Adipocyte (in vitro differentiated cells): ENCODE data around the gene SNCB.

Experiments
- DNase-seq: peaks from one replicate; pipeline ENCODE4 v3.0.0-alpha.2; 2015; ENCODE audit warnings: low read depth
- H3K27me3 ChIP-seq: replicated peaks from 2 replicates; pipeline ENCODE4 v1.7.0; 2013; ENCODE audit warnings: mild to moderate bottlenecking, low read length, moderate library complexity; ENCODE audit not compliant: control insufficient read depth, insufficient read depth
- H3K36me3 ChIP-seq: 2 replicates; pipeline ENCODE4 v1.7.0; 2013; ENCODE audit warnings: low read length, mild to moderate bottlenecking, moderate library complexity; ENCODE audit not compliant: control insufficient read depth, insufficient read depth, severe bottlenecking
- H3K4me1 ChIP-seq: 2 replicates; pipeline ENCODE4 v1.7.0; 2013; ENCODE audit warnings: mild to moderate bottlenecking, low read length, moderate library complexity; ENCODE audit not compliant: control insufficient read depth, insufficient read depth
- H3K4me3 ChIP-seq: 2 replicates; pipeline ENCODE4 v1.7.0; 2013; ENCODE audit warnings: mild to moderate bottlenecking, low read length, moderate library complexity
- H3K9ac ChIP-seq: 2 replicates; pipeline ENCODE4 v1.7.0; 2013; ENCODE audit warnings: mild to moderate bottlenecking, low read length, moderate library complexity
- H3K9me3 ChIP-seq: 2 replicates; pipeline ENCODE4 v1.7.0; 2013; ENCODE audit warnings: mild to moderate bottlenecking, low read length, moderate library complexity; ENCODE audit not compliant: control insufficient read depth

SNCB gene

DNA sequence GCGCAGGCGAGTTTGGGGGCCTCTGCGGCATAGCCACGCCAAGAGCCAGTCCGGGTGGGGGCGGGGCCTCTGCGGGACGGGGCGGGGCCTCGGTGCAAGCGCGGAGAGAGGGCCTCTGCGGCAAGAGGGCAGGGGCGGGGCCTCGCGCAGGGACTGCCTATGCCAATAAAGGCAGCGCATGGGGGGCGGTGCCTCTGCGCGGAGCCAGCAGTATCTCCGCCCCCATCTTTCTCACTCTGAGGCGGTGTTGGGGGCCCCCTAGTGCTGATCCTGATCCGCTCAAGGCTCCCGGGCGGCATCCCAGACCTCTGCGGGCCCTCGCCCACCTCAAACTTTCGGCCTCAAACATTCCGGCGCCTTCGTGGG lies 11.1 kb downstream of the SNCB start:
- H3K4me3 ChIP-seq = no peak overlapping the region
- no peak overlapping the region for H3K9ac ChIP-seq
- no peaks in the 10 kb centered on the region for H3K36me3 ChIP-seq
- H3K9me3 ChIP-seq = no peaks in the 10 kb centered on the region
- peaks cover 33% of the 10 kb centered on the region for H3K27me3 ChIP-seq
- DNase-seq = peak; percentile 78
- peaks cover 11% of the 10 kb centered on the region for H3K4me1 ChIP-seq

DNA sequence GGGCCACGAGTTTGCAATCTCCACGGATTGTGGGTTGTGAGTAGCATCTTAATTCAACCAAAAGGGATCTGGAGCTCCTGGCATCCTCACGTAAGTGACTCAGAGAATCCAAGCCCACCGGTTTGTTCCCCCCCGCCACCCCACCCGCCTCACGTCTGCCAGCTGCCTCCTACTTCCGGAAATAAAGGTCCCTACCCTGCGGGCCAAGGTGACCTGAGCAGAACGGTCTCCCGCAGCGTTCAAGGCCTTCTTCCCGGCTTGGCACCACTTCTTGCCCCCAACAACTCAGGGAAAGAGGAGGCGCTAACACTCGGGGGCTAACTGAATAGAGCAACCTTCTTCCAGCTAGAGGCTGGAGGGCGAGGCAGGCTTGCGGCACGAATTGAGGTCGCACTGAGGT lies 11.6 kb downstream of the SNCB start:
- Histone ChIP-seq H3K36me3 (no peaks in the 10 kb centered on the region), H3K4me1 (peaks cover 15% of the 10 kb centered on the region), H3K27me3 (peaks cover 30% of the 10 kb centered on the region), H3K9ac (no peak overlapping the region), H3K9me3 (no peaks in the 10 kb centered on the region), H3K4me3 (no peak overlapping the region)
- DNase-seq = no peak

DNA sequence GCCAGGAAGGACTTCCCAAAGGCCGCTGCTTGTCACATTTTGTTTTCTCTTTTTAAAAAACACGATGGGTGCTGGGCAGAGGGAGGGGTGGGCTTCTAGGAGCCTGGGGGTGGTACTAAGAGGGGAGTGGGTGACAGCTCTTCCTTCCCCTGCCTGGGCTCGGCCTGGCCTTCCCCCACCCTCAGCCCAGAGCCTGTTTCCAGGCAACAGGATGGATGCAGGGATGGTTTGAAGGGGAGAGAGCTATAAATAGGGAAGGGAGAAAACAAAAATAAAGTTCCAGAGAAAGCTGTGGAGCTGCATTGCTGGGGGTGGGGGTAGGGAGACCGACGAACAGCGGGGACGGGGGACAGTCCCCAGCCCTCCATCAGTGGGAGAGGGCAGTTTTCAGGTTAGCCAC lies 13.8 kb downstream of the SNCB start:
- H3K27me3 ChIP-seq = peaks cover 28% of the 10 kb centered on the region
- DNase-seq = no peak
- H3K9me3 ChIP-seq = no peaks in the 10 kb centered on the region
- no peaks in the 10 kb centered on the region for H3K36me3 ChIP-seq
- no peak overlapping the region for H3K4me3 ChIP-seq
- H3K9ac ChIP-seq = no peak overlapping the region
- peaks cover 20% of the 10 kb centered on the region for H3K4me1 ChIP-seq

DNA sequence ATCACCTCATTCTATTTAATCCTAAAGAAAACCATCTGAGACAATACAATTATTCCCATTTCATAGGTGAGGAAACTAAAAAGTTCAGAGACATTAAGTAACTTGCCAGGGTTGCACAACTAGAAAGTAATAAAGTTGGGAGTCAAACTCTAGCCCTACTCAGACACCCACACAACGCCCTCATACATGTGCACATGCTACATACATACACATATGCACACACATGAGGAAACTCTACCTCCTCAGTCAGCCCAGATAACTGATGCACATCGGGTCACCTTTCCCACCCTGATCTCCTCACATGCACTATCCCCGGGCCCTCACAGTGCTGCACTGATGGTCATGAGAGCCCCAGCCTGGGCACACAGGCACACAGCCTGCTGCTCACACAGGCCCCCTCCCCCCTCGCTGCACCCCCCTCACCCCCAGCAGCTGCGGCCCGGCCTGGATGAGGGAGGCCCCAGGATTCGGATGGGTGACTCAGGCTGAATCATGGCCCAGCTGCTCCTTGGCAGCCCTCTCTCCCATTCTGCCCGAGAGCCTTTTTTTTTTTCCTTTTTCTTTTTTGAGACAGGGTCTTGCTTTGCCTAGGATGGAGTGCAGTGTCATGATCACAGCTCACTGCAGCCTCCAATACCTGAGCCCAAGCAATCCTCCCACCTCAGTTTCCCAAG lies 15.4 kb downstream of the SNCB start:
- H3K27me3 ChIP-seq = peaks cover 19% of the 10 kb centered on the region

DNA sequence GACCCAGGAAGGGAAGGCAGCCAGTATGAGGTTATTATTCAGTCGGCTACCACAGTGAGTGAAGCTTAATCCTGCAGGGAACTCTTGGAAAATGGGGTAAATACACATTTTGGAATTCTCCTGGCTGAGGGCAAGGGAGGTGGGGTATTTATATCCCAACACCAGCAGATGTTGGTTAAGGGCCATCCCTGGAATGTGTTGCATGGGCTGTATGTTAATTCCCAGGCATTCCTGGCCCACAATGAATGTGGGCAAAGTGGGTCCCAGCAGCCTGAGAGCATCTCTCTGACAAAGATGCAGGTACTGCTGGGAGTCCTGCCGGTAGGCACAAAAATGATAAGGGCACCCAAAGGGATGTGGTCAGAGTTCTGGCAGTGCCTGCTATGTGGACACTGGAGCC lies 17.5 kb downstream of the SNCB start:
- peaks cover 2% of the 10 kb centered on the region for H3K27me3 ChIP-seq
- no peak overlapping the region for H3K4me3 ChIP-seq
- H3K9me3 ChIP-seq = no peaks in the 10 kb centered on the region
- no peak for DNase-seq
- H3K9ac ChIP-seq = no peak overlapping the region
- H3K36me3 ChIP-seq = no peaks in the 10 kb centered on the region
- H3K4me1 ChIP-seq = peaks cover 21% of the 10 kb centered on the region

More for the DNA sequence above, 15.4 kb downstream of the SNCB start:
- no peak overlapping the region for H3K4me3 ChIP-seq
- H3K36me3 ChIP-seq = no peaks in the 10 kb centered on the region
- no peak overlapping the region for H3K9ac ChIP-seq
- H3K4me1 ChIP-seq = peaks cover 21% of the 10 kb centered on the region
- peak; percentile 70 for DNase-seq
- no peaks in the 10 kb centered on the region for H3K9me3 ChIP-seq

DNA sequence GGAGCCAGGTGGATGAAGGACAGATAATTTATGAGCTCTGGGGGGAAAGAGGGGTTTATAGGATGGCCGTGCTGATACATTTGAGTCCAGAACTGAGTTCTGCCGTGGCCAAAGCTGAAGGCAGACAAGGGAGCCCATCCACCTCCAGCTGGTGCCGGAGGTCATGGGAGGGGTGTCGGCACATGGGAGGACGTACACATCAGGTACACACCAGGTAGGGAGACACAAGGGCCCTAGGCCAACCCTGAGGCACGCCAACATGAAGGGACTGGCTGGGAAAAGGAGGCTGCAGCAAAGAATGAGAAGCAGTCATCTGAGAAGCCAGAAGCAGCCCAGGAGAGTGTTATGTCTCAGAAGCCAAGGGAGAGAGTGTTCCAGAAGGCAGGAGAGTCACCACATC lies 18.3 kb downstream of the SNCB start:
- no peaks in the 10 kb centered on the region for H3K9me3 ChIP-seq
- H3K36me3 ChIP-seq = no peaks in the 10 kb centered on the region
- peaks cover 21% of the 10 kb centered on the region for H3K4me1 ChIP-seq
- H3K9ac ChIP-seq = no peak overlapping the region
- no peak overlapping the region for H3K4me3 ChIP-seq
- DNase-seq = no peak
- no peaks in the 10 kb centered on the region for H3K27me3 ChIP-seq

DNA sequence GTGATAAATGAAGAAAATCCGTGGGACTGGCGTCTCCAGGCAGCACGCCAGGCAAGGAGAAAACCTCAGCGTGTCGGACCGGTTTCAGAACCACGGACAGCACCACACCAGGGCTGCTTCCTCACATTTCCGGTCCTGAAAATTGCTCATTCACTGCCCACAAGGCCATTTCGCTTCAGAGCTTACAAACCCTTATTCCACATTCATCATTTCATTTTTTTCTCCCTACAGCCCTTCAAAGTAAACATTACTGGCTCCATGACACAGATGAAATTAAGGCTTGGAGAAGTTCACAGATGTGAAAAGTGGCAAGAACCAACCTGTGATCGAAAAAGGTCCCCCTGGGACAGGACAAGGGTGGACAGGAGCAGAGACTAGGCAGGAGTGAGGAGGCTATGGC lies 18.9 kb downstream of the SNCB start:
- Histone ChIP-seq H3K36me3 (no peaks in the 10 kb centered on the region), H3K9ac (no peak overlapping the region), H3K4me1 (peaks cover 21% of the 10 kb centered on the region), H3K27me3 (no peaks in the 10 kb centered on the region), H3K4me3 (no peak overlapping the region), H3K9me3 (no peaks in the 10 kb centered on the region)
- DNase-seq = peak; percentile 91

DNA sequence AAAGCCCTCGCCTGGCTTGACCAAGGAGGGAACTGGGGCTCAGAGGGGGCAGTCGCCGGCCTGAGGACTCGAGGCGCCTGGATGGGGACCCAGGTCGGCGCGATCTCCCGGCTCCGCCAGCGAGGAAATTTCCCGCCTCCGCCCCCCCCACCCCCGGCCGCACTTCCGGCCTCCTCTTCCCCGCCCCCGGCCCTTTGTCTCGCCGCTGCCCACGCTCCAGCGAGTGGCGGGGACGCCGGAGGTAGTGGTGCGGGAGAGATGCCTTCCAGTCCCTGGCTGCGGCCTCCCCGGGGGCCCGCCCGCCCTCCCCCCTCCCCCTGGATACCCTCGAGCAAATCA lies 19.9 kb downstream of the SNCB start:
- no peaks in the 10 kb centered on the region for H3K36me3 ChIP-seq
- no peaks in the 10 kb centered on the region for H3K27me3 ChIP-seq
- no peak overlapping the region for H3K9ac ChIP-seq
- peak; percentile 15 for DNase-seq
- H3K9me3 ChIP-seq = no peaks in the 10 kb centered on the region
- peak overlapping the region; percentile 78 for H3K4me3 ChIP-seq
- peaks cover 19% of the 10 kb centered on the region for H3K4me1 ChIP-seq

DNA sequence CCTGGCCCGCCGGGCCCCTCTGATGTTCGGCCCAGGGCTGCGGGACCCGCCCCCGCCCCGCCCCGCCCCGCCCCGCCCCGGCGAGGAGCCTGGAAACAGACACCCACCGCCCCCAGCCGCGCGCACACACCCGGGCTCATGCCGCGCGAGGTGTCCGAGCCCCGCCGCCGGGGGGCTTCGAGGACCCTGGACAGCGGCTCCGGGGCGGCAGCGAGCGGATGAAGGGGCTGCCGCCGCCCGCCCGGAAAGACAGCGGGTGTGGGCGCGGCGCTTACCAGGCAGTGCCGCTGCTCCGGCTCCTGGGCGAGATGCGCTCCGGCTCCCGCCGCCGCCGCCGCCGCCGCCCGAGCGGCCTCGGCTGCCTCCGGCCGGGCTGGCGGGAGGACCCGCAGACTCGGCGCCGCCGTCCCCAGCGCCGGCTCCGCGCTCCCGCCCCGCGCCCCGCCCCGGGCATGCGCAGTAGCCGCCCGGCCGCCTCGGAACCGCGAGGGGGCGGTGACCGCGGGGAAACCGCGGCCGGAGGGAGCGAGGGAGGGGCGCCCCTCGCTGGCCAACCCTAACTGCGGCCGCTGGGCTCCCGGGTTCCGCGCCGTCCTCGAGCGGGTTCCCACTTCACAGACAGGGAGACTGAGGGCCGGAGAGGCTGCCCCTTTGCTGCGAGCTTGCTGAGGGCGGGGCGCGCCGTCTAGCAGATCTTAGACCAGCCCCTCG lies 20.5 kb downstream of the SNCB start, which contains the start of gene GPRIN1:
GPRIN1 (minus strand) TSS at position 433 of the 711 bp plus-strand sequence. CDS start 10,322 bp downstream, outside the sequence.
- H3K4me1 ChIP-seq = peaks cover 16% of the 10 kb centered on the region
- H3K36me3 ChIP-seq = no peaks in the 10 kb centered on the region
- peak; percentile 86 for DNase-seq
- no peaks in the 10 kb centered on the region for H3K9me3 ChIP-seq
- no peak within 1 kb of the TSS for H3K9ac ChIP-seq
- H3K4me3 ChIP-seq = peak within 1 kb of the TSS; percentile 78
- H3K27me3 ChIP-seq = no peaks in the 10 kb centered on the region

DNA sequence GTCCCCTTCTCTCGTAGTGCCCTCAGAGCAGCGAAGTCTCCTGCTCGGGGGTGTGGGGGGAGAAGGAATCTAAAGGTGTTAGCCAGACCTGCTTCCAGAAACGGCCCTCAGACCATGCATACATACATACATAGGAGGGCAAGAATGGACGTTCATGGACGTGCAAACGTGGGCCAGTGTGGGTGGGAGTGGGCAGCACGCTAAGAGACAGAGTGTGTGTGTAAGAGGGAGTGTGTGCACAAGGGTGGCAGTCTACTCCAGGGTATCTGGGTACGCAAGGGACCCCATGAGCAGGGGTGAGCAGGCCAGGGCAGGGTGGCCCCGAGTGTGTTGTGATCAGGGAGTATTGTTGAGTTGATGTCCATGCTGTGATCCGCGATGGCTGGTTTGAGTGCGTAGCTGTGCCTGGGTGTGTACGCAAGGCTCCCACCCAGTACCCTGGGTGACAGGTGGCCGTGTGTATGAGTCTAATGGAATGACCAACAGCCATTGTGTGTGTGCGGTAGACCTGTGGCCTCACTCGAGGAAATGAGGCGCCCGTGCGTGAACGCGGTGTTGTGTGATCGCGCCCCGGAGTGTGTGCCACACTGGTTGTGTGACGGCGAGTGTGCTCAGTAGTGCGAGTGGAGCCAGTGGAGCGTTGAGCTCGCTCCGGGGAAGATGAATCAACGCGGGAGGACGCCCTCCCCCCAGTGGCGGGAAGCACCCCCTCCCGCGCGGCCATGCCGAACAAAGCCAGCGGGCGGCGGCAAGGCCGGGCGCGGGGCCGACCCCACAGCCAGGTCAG lies 21.2 kb downstream of the SNCB start:
- no peak overlapping the region for H3K9ac ChIP-seq
- no peaks in the 10 kb centered on the region for H3K27me3 ChIP-seq
- H3K9me3 ChIP-seq = no peaks in the 10 kb centered on the region
- H3K4me3 ChIP-seq = peak overlapping the region; percentile 69
- H3K36me3 ChIP-seq = no peaks in the 10 kb centered on the region
- no peak for DNase-seq
- H3K4me1 ChIP-seq = peaks cover 9% of the 10 kb centered on the region

DNA sequence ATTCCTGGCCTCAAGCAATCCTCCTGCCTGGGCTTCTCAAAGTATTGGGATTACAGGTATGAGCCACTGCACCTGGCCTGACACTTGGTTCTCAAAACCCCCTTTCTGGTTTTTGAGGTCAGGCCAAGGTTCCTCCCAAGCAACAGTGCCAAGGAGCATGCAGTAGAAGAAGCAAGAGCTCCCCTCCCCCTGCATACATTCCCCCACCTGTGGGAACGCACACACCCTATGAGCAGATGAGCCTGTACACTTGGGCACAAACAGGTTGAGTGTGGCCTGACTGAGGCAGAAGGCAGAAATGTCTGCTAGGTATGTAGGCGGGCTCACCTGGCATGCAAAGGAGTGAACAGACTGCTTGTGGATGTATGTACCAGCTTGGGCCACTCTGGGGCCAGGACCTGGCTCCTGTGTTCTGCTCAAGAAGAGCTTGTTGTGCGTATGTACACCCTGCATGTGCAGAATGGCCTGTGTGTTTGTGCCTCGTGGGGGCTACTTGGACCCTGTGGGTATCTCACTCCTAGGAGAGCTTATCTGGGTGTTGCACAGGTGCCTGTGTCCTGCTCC lies 22.1 kb downstream of the SNCB start:
- no peak overlapping the region for H3K4me3 ChIP-seq

More for the DNA sequence above, 22.1 kb downstream of the SNCB start:
- no peaks in the 10 kb centered on the region for H3K36me3 ChIP-seq
- H3K9ac ChIP-seq = no peak overlapping the region
- no peaks in the 10 kb centered on the region for H3K9me3 ChIP-seq
- no peaks in the 10 kb centered on the region for H3K27me3 ChIP-seq
- no peak for DNase-seq
- H3K4me1 ChIP-seq = peaks cover 3% of the 10 kb centered on the region
